Neural crest cell (in vitro differentiated cells): ENCODE results near the gene ACTN3. TPM values are rescaled to one million over a fixed set of nuclear protein-coding genes. Genes with fewer than 3 reads are reported as not detected.
A peak's percentile ranks its signal among the peaks of the same experiment; 100 is the strongest.

Source experiments
- DNase-seq: peaks from one replicate; pipeline ENCODE4 v3.0.0; 2021; ENCODE audit warnings: low read depth, mixed read lengths, low spot score
- H3K27ac Mint-ChIP-seq: one replicate; pipeline ENCODE4 v1.8.0; 2021; ENCODE audit warnings: mild to moderate bottlenecking, mixed read lengths; ENCODE audit not compliant: unreplicated experiment
- H3K27me3 Mint-ChIP-seq: 2 replicates; pipeline ENCODE4 v1.8.0; 2021; ENCODE audit warnings: low read depth, mild to moderate bottlenecking, mixed read lengths
- H3K36me3 Mint-ChIP-seq: 2 replicates; pipeline ENCODE4 v1.8.0; 2021; ENCODE audit warnings: low read depth, mild to moderate bottlenecking, mixed read lengths
- H3K4me1 Mint-ChIP-seq: 2 replicates; pipeline ENCODE4 v1.8.0; 2021; ENCODE audit warnings: mixed read lengths
- H3K4me3 Mint-ChIP-seq: one replicate; pipeline ENCODE4 v1.8.0; 2021; ENCODE audit warnings: mild to moderate bottlenecking, mixed read lengths
- H3K9me3 Mint-ChIP-seq: 2 replicates; pipeline ENCODE4 v1.8.0; 2021; ENCODE audit warnings: mixed read lengths
- total RNA-seq: library from RNA; stranded (reverse); gene quantifications from 2 replicates; pipeline ENCODE4 v1.2.1, GENCODE V29; 2021
- TF ChIP-seq, protein P1 (sequence below): fragments of 200-600 bp; sonication (generic); conservative IDR thresholded peaks from 2 replicates; pipeline ENCODE4 v1.5.0; 2021; ENCODE audit warnings: antibody characterized with exemption, mild to moderate bottlenecking

ACTN3 gene
- total RNA-seq, 1 donor from 2014 or later, result 0.35 TPM

DNA sequence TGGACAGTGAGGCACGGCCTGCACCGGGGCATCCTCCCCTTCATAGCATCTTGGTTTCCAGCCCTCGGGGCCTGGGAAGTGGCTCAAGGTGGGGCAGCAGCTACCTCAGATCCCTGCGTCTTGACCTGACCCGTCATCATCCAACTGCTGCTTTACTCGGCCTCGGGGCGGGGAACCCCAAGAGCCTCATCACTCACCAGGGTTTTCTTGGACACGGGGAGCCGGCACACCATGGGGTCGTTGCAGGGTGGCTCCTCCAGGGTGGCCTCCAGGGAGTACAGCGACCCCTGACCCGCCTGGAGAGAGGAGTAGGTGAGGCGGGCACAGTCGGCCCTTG is 21.1 kb downstream of the ACTN3 start:
- Mint-ChIP-seq H3K27ac (no peak overlapping the region), H3K4me1 (peaks cover 12% of the 10 kb centered on the region)

DNA sequence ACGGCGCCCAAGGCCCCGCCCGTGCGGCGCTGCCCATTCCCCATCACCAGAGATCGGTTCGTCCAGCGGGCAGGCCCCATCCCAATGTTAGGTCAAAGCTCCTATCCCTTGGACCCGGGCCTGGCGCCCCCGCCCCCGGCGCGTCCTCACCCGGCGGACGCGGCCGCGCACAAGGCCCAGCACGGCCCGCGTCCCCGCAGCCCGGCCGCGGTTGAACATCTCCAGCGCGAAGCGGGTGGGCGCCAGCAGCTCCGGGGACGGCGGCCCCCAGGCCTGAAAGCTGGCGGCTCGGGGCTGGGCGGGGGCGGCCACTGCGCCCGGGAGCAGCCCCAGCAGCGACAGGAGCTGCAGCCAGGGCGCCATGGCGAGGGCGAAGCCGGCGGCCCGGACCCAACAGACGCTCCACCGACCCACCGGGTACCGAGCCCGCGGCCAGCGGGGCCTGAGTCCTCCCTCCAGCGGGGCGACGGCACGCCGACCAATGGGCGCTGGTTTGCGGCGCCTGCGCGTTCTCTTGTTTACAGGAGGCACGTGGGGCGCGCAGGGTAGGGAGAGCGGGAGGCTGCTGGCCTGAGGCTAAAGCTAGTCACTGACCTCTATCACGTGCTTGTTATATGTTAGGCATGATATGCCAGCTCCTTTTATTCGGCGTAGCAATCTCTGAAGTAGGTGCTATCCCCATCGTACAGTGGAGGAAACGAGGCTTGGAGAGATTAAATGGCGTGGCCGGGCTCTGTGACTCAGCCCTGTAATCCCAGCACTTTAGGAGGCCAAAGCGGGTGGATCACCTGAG is 21.6 kb downstream of the ACTN3 start, which contains the start of gene CTSF:
Gene CTSF, minus strand, starts transcription at position 483 of the 793 bp plus-strand sequence. Its CDS starts 120 bp downstream, at position 363.
- Mint-ChIP-seq H3K27me3 (peaks cover 2% of the 10 kb centered on the region), H3K9me3 (no peaks in the 10 kb centered on the region), H3K4me1 (peaks cover 12% of the 10 kb centered on the region), H3K4me3 (no peak within 1 kb of the TSS), H3K36me3 (no peaks in the 10 kb centered on the region), H3K27ac (peak within 1 kb of the TSS; percentile 35)
- TF ChIP-seq, protein P1, sequence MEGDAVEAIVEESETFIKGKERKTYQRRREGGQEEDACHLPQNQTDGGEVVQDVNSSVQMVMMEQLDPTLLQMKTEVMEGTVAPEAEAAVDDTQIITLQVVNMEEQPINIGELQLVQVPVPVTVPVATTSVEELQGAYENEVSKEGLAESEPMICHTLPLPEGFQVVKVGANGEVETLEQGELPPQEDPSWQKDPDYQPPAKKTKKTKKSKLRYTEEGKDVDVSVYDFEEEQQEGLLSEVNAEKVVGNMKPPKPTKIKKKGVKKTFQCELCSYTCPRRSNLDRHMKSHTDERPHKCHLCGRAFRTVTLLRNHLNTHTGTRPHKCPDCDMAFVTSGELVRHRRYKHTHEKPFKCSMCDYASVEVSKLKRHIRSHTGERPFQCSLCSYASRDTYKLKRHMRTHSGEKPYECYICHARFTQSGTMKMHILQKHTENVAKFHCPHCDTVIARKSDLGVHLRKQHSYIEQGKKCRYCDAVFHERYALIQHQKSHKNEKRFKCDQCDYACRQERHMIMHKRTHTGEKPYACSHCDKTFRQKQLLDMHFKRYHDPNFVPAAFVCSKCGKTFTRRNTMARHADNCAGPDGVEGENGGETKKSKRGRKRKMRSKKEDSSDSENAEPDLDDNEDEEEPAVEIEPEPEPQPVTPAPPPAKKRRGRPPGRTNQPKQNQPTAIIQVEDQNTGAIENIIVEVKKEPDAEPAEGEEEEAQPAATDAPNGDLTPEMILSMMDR, result no peak
- no peak for DNase-seq

More for the DNA sequence above, 21.1 kb downstream of the ACTN3 start:
- Mint-ChIP-seq H3K4me3 (no peak overlapping the region), H3K27me3 (peaks cover 2% of the 10 kb centered on the region), H3K9me3 (no peaks in the 10 kb centered on the region), H3K36me3 (no peaks in the 10 kb centered on the region)
- TF ChIP-seq, protein P1, result no peak
- DNase-seq, result no peak

DNA sequence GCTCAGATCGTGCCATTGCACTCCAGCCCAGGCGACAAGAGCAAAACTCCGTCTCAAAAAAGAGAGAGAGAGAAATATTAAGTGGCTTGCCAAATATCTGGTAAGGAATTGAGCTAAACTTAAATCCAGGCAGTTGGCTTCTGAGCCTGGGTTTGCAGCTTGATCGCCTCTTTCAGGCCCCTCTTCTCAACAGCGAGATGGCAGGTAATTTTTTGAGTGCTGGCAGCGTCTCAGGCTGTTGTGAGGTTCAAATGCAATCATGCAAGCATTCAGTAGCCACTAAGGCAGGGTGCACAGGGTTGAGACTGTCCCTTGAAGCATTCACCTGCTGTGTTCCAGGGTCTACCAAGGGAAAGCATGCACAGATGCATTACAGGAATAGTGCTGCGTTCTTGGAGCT is 22.4 kb downstream of the ACTN3 start:
- H3K27ac Mint-ChIP-seq, result peak overlapping the region; percentile 35
- H3K27me3 Mint-ChIP-seq, result peaks cover 8% of the 10 kb centered on the region
- TF ChIP-seq, protein P1, result no peak
- no peaks in the 10 kb centered on the region for H3K9me3 Mint-ChIP-seq
- no peak for DNase-seq
- H3K4me3 Mint-ChIP-seq, result no peak overlapping the region
- H3K36me3 Mint-ChIP-seq, result no peaks in the 10 kb centered on the region
- H3K4me1 Mint-ChIP-seq, result peaks cover 12% of the 10 kb centered on the region

DNA sequence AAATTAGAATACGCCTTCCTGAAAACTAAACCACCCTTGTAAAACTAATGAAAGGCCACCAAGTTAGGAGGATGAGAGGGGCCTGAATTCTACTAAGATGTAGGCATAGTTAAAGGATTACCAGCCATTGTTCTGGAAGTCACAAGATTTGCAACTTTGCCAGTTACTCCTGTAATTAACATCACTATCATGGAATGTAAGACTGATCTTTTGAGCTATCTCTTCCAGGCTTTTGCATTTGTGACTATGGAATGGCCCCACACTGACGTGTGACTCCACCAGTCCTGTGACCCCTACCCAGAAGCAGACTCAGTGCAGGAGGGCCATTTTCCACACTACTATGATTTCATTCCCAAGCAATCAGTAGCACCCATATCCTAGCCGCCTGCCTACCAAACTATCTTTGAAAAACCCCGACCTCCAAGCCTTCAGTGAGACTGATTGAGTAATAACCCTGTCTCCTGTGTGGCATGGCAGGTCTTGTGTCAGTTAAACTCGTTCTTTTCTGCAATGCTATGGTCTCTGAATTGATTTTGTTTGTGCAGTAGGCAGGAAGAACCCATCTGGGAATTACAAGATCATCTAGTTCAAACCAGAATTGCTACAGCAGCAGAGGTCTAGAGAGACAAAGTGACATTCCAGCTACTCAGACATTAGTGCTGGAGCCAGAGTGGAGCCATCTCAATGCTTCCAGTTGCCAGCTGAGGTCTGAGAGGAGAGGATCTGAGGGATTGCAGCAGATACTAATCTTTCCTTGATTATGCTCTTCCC is 23.6 kb downstream of the ACTN3 start:
- Mint-ChIP-seq H3K36me3 (no peaks in the 10 kb centered on the region), H3K4me1 (peaks cover 12% of the 10 kb centered on the region), H3K27ac (no peak overlapping the region), H3K4me3 (no peak overlapping the region), H3K27me3 (peaks cover 15% of the 10 kb centered on the region), H3K9me3 (no peaks in the 10 kb centered on the region)
- TF ChIP-seq, protein P1, result no peak
- no peak for DNase-seq

DNA sequence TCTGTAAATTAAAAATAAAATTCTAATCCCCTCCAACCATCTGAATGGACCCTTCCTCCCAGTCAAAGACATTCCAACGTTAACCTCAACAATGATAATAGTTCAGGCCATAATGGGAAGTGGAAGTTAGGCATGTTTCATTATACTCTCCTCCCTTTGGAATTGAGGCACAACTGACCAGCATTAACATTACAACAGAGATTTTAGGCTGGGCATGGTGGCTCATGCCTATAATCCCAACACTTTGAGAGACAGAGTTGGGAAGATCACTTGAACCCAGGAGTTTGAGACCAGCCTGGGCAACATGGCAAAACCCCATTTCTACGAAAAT is 24.1 kb downstream of the ACTN3 start:
- no peaks in the 10 kb centered on the region for H3K36me3 Mint-ChIP-seq
- H3K27ac Mint-ChIP-seq, result no peak overlapping the region
- TF ChIP-seq, protein P1, result no peak
- no peaks in the 10 kb centered on the region for H3K9me3 Mint-ChIP-seq
- peaks cover 12% of the 10 kb centered on the region for H3K4me1 Mint-ChIP-seq
- no peak for DNase-seq
- H3K4me3 Mint-ChIP-seq, result no peak overlapping the region
- H3K27me3 Mint-ChIP-seq, result peaks cover 15% of the 10 kb centered on the region
